GM23338 (cell line): Measurements from ENCODE around the gene ARHGEF40. TPM values are rescaled to one million over a fixed set of nuclear protein-coding genes. Genes with fewer than 3 reads are reported as not detected.

Experiments
- ATAC-seq: fragments of 200-7000 bp; cut with Tn5 transposase; 3 replicates; pipeline ENCODE4 v1.9.1; 2020
- DNase-seq: peaks from one replicate; pipeline ENCODE4 v3.0.0-alpha.2; 2015; ENCODE audit warnings: low spot score
- H2AFZ ChIP-seq: fragments of 200-600 bp; sonication (generic); 2 replicates; pipeline ENCODE4 v1.8.0; 2016; ENCODE audit warnings: antibody characterized with exemption, mild to moderate bottlenecking, moderate library complexity
- H3F3A ChIP-seq: fragments of 200-600 bp; sonication (generic); replicated peaks from 2 replicates; pipeline ENCODE4 v1.8.0; 2017; ENCODE audit warnings: antibody characterized with exemption, mixed run types, low read depth
- H3K27ac ChIP-seq: fragments of 200-600 bp; sonication (generic); 2 replicates; pipeline ENCODE4 v1.6.1; 2016; ENCODE audit warnings: low read depth
- H3K27me3 ChIP-seq: fragments of 200-600 bp; sonication (generic); 2 replicates; pipeline ENCODE4 v1.8.0; 2016; ENCODE audit warnings: mild to moderate bottlenecking, mixed run types, moderate library complexity; ENCODE audit not compliant: insufficient read depth
- H3K36me3 ChIP-seq: fragments of 200-600 bp; sonication (generic); 2 replicates; pipeline ENCODE4 v1.8.0; 2016; ENCODE audit warnings: mild to moderate bottlenecking; ENCODE audit not compliant: insufficient read depth
- H3K4me1 ChIP-seq: fragments of 200-600 bp; sonication (generic); 2 replicates; pipeline ENCODE4 v1.8.0; 2016; ENCODE audit warnings: mild to moderate bottlenecking, moderate library complexity; ENCODE audit not compliant: insufficient read depth
- H3K4me2 ChIP-seq: fragments of 200-600 bp; sonication (generic); 2 replicates; pipeline ENCODE4 v1.7.1; 2017; ENCODE audit warnings: mixed run types
- H3K4me3 ChIP-seq: fragments of 200-600 bp; sonication (generic); 2 replicates; pipeline ENCODE4 v1.6.1; 2016; ENCODE audit warnings: mixed run types
- H3K79me2 ChIP-seq: fragments of 200-600 bp; sonication (generic); replicated peaks from 2 replicates; pipeline ENCODE4 v1.8.0; 2017; ENCODE audit warnings: mild to moderate bottlenecking; ENCODE audit not compliant: insufficient read depth
- H3K9me2 ChIP-seq: fragments of 200-600 bp; sonication (generic); 2 replicates; pipeline ENCODE4 v1.8.0; 2017; ENCODE audit not compliant: insufficient read depth
- H4K20me1 ChIP-seq: fragments of 200-600 bp; sonication (generic); replicated peaks from 2 replicates; pipeline ENCODE4 v1.8.0; 2017; ENCODE audit warnings: mild to moderate bottlenecking; ENCODE audit not compliant: insufficient read depth
- H3K27ac Mint-ChIP-seq: 2 replicates; pipeline ENCODE4 v1.8.0; 2020; ENCODE audit warnings: inconsistent platforms, mild to moderate bottlenecking, moderate library complexity, mixed read lengths
- H3K27me3 Mint-ChIP-seq: 3 replicates; pipeline ENCODE4 v1.8.0; 2022; ENCODE audit warnings: low read depth, mild to moderate bottlenecking, moderate library complexity, mixed read lengths, inconsistent platforms; ENCODE audit not compliant: insufficient read depth, poor library complexity
- H3K36me3 Mint-ChIP-seq: 3 replicates; pipeline ENCODE4 v1.8.0; 2021; ENCODE audit warnings: low read depth, mild to moderate bottlenecking, inconsistent platforms, moderate library complexity, mixed read lengths
- H3K4me1 Mint-ChIP-seq: 3 replicates; pipeline ENCODE4 v1.8.0; 2020; ENCODE audit warnings: mild to moderate bottlenecking, inconsistent platforms, mixed read lengths
- H3K4me3 Mint-ChIP-seq: 3 replicates; pipeline ENCODE4 v1.8.0; 2021; ENCODE audit warnings: moderate library complexity, mild to moderate bottlenecking, inconsistent platforms, mixed read lengths
- H3K9me3 Mint-ChIP-seq: 3 replicates; pipeline ENCODE4 v1.8.0; 2020; ENCODE audit warnings: moderate library complexity, mild to moderate bottlenecking, inconsistent platforms, mixed read lengths
- CREB1 ChIP-seq: fragments of 250-450 bp; sonication (Bioruptor Pico); IDR thresholded peaks from 2 replicates; pipeline ENCODE4 v1.5.0; 2020; ENCODE audit warnings: low read depth, mild to moderate bottlenecking, moderate library complexity
- CTCF ChIP-seq, 2 experiments: fragments of 200-600 bp in 1 of 2; sonication (generic) in 1 of 2; conservative IDR thresholded peaks; 2 replicates each; pipeline versions ENCODE4 v1.5.1 to v1.6.1; 2016 to 2017; ENCODE audit warnings: antibody characterized with exemption in 2 of 2, low read depth in 2 of 2, mild to moderate bottlenecking in 2 of 2, moderate library complexity in 1 of 2
- ETS1 ChIP-seq: IDR thresholded peaks from 2 replicates; pipeline ENCODE4 v1.6.1; 2016; ENCODE audit warnings: antibody characterized with exemption
- EZH2 ChIP-seq: fragments of 200-600 bp; sonication (generic); IDR thresholded peaks from one replicate; pipeline ENCODE4 v1.8.0; 2017; ENCODE audit warnings: antibody characterized with exemption, mild to moderate bottlenecking, low read depth; ENCODE audit not compliant: unreplicated experiment
- EZH2phosphoT487 ChIP-seq: fragments of 200-600 bp; sonication (generic); IDR thresholded peaks from one replicate; pipeline ENCODE4 v1.8.1; 2018; ENCODE audit warnings: antibody characterized with exemption; ENCODE audit not compliant: unreplicated experiment
- JUNB ChIP-seq: IDR thresholded peaks from one replicate; pipeline ENCODE4 v1.6.1; 2016; ENCODE audit warnings: antibody characterized with exemption; ENCODE audit not compliant: unreplicated experiment
- NANOG ChIP-seq: IDR thresholded peaks from 2 replicates; pipeline ENCODE4 v1.6.1; 2016; ENCODE audit warnings: antibody characterized with exemption, borderline replicate concordance
- POLR2AphosphoS5 ChIP-seq: IDR thresholded peaks from 2 replicates; pipeline ENCODE4 v1.6.1; 2016; ENCODE audit warnings: antibody characterized with exemption, low read depth
- REST ChIP-seq: IDR thresholded peaks from one replicate; pipeline ENCODE4 v1.6.1; 2018; ENCODE audit warnings: antibody characterized with exemption; ENCODE audit not compliant: unreplicated experiment
- STAT1 ChIP-seq: IDR thresholded peaks from one replicate; pipeline ENCODE4 v1.6.1; 2016; ENCODE audit warnings: antibody characterized with exemption; ENCODE audit not compliant: unreplicated experiment
- ZNF331 ChIP-seq: fragments of 250-450 bp; sonication (Bioruptor Pico); IDR thresholded peaks from 2 replicates; pipeline ENCODE4 v1.5.0; 2020; ENCODE audit warnings: low read depth, mild to moderate bottlenecking, moderate library complexity
- ZNF462 ChIP-seq: fragments of 250-450 bp; sonication (Bioruptor Pico); IDR thresholded peaks from 2 replicates; pipeline ENCODE4 v1.5.0; 2020; ENCODE audit warnings: mild to moderate bottlenecking, moderate library complexity
- polyA plus RNA-seq: library from polyadenylated mRNA; unstranded; fragments of >200 nt; fragmentation: Nextera tagmentation; extraction: Ambion mirVana; gene quantifications from 2 replicates; pipeline ENCODE4 v1.2.1, GENCODE V29; 2016
- total RNA-seq: library from RNA; depleted of rRNA; stranded (reverse); fragments of >200 nt; shearing (Covaris generic); gene quantifications from 2 replicates; pipeline ENCODE4 v1.2.3, GENCODE V29; 2014

ARHGEF40 gene
- total and polyA plus RNA-seq, 2 experiments from 2014 or later, result 17.7 to 44.6 TPM

- no peaks in the 10 kb centered on the region for H3K9me2 ChIP-seq
- peaks cover 23% of the 10 kb centered on the region for H3K79me2 ChIP-seq
- peak overlapping the region; percentile 97 for H3K4me2 ChIP-seq
- no peaks in the 10 kb centered on the region for H3K27me3 ChIP-seq
- H3K4me3 ChIP-seq, result peak overlapping the region; percentile 90; the same call in 1 of the 2 replicates
- no peak overlapping the region for H2AFZ ChIP-seq
- H3K27me3 Mint-ChIP-seq, result peaks cover 14% of the 10 kb centered on the region
- H3K27ac Mint-ChIP-seq, result peak overlapping the region; percentile 96
- H4K20me1 ChIP-seq, result no peaks in the 10 kb centered on the region
- H3K9me3 Mint-ChIP-seq, result no peaks in the 10 kb centered on the region; the same call in 2 of the 3 replicates
- no peaks in the 10 kb centered on the region for H3K36me3 ChIP-seq
- H3K4me1 Mint-ChIP-seq, result peaks cover 68% of the 10 kb centered on the region
- ATAC-seq (no peak), DNase-seq (no peak)
- peaks cover 3% of the 10 kb centered on the region for H3F3A ChIP-seq
- 0 out of 2 replicates have a peak overlapping the region, but pooled peaks have one; percentile 10 for H3K27ac ChIP-seq
- no peaks in the 10 kb centered on the region; the same call in 2 of the 3 replicates for H3K36me3 Mint-ChIP-seq
- peak overlapping the region; percentile 91 for H3K4me3 Mint-ChIP-seq
- peaks cover 39% of the 10 kb centered on the region for H3K4me1 ChIP-seq
- TF ChIP-seq ZNF462 (CRISPR knock-in tag) (no peak), EZH2 (no peak), JUNB (no peak), ZNF331 (no peak), STAT1 (no peak), EZH2phosphoT487 (no peak), POLR2AphosphoS5 (no peak), CREB1 (CRISPR knock-in tag) (no peak), REST (no peak), CTCF (conservative IDR thresholded peaks at IDR 0.05; ENCODE audit: low read depth in 2 of 2) (no peak), ETS1 (no peak), NANOG (no peak)
Observed at GRCh38 chr14:21101802-21102413, 31.8 kb downstream of the ARHGEF40 start.
